Measurements from ENCODE around the gene CLSTN2. TPM values are rescaled to one million over a fixed set of nuclear protein-coding genes. Genes with fewer than 3 reads are reported as not detected.

CLSTN2 gene
- total and polyA plus RNA-seq, 2 of the 13 experiments (the other 11 are each of a cell fraction or from before 2014, with no cell fraction given), result not detected

- POLR2A ChIA-PET, result no interaction called here
- TF ChIP-seq CEBPZ (IDR thresholded peaks at IDR 0.05; ENCODE audit: low read length) (no peak), ZNF589 (CRISPR knock-in tag; conservative IDR thresholded peaks at IDR 0.05) (no peak), ZNF800 (CRISPR knock-in tag; IDR thresholded peaks at IDR 0.05) (no peak), PATZ1 (CRISPR knock-in tag; IDR thresholded peaks at IDR 0.05) (no peak), MAF1 (CRISPR knock-in tag; IDR thresholded peaks at IDR 0.05; ENCODE audit: borderline replicate concordance) (no peak), HOXA9 (CRISPR knock-in tag; IDR thresholded peaks at IDR 0.05; ENCODE audit: borderline replicate concordance) (no peak), EZH2 (conservative IDR thresholded peaks at IDR 0.05; ENCODE audit: low read depth, low read length) (no peak), GATAD1 (CRISPR knock-in tag; IDR thresholded peaks at IDR 0.05) (no peak), ZNF549 (CRISPR knock-in tag; IDR thresholded peaks at IDR 0.05) (no peak), DZIP1 (CRISPR knock-in tag; IDR thresholded peaks at IDR 0.05) (no peak), KDM1A (CRISPR knock-in tag; IDR thresholded peaks at IDR 0.05) (no peak), SALL1 (CRISPR knock-in tag; IDR thresholded peaks at IDR 0.05) (no peak), ETS1 (CRISPR knock-in tag; IDR thresholded peaks at IDR 0.05) (no peak)
These were observed 41.6 kb upstream of the CLSTN2 start for GRCh38 chr3:139893267-139893962.

More at GRCh38 chr3:139893267-139893962, 41.6 kb upstream of the CLSTN2 start:
- Histone ChIP-seq H3K4me2 (ENCODE audit: low read depth, low read length) (no peak overlapping the region), H3K27ac (ENCODE audit: extremely low read length, insufficient read depth, low read length) (no peak overlapping the region), H3K27me3 (ENCODE audit: control insufficient read depth in 1 of 2, insufficient read depth in 2 of 2, low read length in 2 of 2) (no peaks in the 10 kb centered on the region), H3K9ac (ENCODE audit: insufficient read depth, low read depth, low read length) (no peak overlapping the region), H3K4me3 (replicated peaks in 1 of 3; ENCODE audit: insufficient read depth in 1 of 3, low read depth in 2 of 3, low read length in 3 of 3) (no peak overlapping the region), H3K4me1 (ENCODE audit: insufficient read depth, low read length) (no peaks in the 10 kb centered on the region), H3K9me3 (ENCODE audit: low read length) (no peaks in the 10 kb centered on the region), H2AFZ (ENCODE audit: low read length) (no peak overlapping the region), H3K79me2 (ENCODE audit: insufficient read depth, low read length) (no peaks in the 10 kb centered on the region), H3K36me3 (replicated peaks in 1 of 2; ENCODE audit: control insufficient read depth in 1 of 2, insufficient read depth in 2 of 2, low read length in 2 of 2) (no peaks in the 10 kb centered on the region), H4K20me1 (ENCODE audit: insufficient read depth, low read length) (no peaks in the 10 kb centered on the region)
- CTCF ChIA-PET (ENCODE audit: low intra/inter-chr PET ratio, low total read pairs), result no interaction called here
- in situ Hi-C loops (cut with HindIII; ENCODE audit: extremely low pct_ligation_motif_present, low pct_unique_long_range_greater_than_20kb) (no loop called here), intact Hi-C loops (cut with micrococcal nuclease; ENCODE audit: unreplicated experiment) (no loop called here)
- BruUV-seq (replicated peaks), result no TSS peak
- WGBS (ENCODE audit: low lambda C conversion rate), result 2% methylated on average over 2 of the region's 2 CpGs
- FAIRE-seq (no peak), DNase-seq (ENCODE audit: low spot score) (no peak), ATAC-seq (no peak)
